GM18526 (cell line): Measurements from ENCODE around the gene VWA5B2.
A peak's percentile ranks its signal among the peaks of the same experiment; 100 is the strongest.

Experiments
- POLR2A ChIP-seq: IDR thresholded peaks from 3 replicates; pipeline ENCODE4 v1.6.1; 2011; ENCODE audit not compliant: insufficient read length; ENCODE audit errors: extremely low read depth

Gene VWA5B2

DNA sequence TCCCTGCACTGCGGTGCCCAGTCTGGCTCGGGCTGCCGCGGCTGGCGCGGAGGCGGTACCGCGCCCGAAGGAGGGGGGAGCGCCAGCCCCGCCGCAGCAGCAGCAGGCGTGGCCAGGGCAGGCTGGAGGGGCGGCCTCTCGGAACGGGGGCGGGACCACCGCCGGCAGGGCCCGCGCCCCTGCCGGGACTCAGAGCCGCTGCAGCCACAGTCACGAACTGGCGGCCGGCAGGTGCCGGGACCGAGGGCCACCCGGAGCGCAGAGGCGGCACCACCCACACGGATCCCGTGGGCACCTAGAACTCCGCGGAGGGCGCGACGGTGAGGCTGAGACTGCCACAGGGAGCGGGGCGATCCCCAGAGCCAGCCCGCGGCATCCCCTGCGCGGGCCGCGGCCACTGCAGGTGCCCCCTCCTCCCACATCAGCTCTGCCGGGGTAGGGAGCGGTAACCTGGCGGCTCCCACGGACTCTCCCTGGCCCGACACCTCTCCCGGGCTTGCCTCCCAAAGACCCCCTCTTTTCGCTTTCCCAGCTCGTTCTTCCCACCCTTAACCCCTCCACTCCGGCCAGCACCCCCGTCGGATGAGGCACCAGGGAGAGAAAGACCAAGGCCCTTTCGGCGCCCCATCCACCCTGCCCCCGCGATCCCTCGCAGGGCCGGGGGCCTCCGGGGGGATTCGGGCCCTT lies at the start of gene VWA5B2:
TSS of gene VWA5B2 (plus strand) at position 192 of the 687 bp plus-strand sequence. CDS start 944 bp downstream, outside the sequence.
- no peak for TF ChIP-seq POLR2A

DNA sequence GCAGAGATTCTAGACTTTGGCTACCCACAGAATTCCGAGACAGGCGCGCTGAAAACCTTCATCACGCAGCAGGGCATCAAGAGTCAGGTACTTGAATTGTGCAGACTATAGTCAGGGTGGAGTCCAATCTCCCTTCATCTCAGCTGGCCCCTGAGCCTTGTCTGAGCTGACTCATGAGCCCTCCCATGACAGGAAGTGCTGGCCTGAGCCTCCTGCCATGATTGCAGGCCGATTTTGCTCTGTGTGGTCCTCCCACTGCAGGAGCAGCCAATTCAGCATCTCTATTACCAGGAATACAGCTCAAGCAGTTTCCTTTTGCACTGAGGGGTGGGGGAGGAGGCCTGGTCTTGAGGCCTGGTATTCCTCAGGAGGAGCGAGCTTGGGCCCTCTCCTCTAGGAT lies 49.2 kb upstream of the VWA5B2 start:
- no peak for TF ChIP-seq POLR2A

DNA sequence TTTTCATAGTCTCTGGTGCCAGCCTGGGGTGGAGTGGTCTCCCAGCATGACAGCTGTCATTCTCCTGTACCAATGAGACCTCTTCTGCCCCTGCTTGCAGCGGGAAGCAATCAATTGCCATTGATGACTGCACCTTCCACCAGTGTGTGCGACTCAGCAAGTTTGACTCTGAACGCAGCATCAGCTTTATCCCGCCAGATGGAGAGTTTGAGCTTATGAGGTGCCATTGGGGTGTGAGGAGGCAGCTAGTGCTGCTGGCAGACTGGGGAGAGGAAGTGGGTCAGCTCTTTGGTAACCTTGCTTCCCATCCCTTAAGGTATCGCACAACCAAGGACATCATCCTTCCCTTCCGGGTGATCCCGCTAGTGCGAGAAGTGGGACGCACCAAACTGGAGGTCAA lies 47.8 kb upstream of the VWA5B2 start:
- TF ChIP-seq POLR2A, result no peak

DNA sequence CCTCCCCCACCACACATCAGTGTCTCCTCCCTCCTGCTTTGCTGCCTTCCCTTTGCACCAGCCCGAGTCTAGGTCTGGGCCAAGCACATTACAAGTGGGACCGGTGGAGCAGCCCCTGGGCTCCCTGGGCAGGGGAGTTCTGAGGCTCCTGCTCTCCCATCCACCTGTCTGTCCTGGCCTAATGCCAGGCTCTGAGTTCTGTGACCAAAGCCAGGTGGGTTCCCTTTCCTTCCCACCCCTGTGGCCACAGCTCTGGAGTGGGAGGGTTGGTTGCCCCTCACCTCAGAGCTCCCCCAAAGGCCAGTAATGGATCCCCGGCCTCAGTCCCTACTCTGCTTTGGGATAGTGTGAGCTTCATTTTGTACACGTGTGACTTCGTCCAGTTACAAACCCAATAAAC lies 45.7 kb upstream of the VWA5B2 start:
- no peak for TF ChIP-seq POLR2A

DNA sequence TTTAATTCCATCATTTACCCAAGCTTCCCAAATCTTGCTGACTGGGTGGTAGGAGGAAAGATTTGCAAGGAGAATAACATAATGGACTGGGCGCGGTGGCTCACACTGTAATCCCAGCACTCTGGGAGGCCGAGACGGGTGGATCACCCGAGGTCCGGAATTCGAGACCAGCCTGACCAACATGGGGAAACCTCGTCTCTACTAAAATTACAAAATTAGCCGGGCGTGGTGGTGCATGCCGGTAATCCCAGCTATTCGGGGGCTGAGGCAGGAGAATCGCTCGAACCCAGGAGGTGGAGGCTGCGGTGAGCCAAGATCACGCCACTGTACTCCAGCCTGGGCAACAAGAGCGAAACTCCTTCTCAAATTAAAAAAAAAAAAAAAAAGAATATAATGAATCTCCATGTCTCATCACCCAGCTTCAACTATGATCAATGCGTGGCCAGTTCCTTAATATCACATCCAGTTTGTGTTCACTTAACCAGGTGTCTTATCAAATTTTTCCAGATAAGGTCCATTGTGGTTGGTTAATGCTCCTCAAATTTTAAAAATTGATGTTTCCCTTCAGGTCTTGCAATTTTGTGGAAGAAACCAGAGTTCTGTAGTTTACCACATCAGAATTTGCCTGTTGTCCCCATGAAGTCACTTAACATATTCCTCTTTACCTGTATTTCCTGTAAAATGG lies 44.7 kb upstream of the VWA5B2 start:
- no peak for TF ChIP-seq POLR2A

DNA sequence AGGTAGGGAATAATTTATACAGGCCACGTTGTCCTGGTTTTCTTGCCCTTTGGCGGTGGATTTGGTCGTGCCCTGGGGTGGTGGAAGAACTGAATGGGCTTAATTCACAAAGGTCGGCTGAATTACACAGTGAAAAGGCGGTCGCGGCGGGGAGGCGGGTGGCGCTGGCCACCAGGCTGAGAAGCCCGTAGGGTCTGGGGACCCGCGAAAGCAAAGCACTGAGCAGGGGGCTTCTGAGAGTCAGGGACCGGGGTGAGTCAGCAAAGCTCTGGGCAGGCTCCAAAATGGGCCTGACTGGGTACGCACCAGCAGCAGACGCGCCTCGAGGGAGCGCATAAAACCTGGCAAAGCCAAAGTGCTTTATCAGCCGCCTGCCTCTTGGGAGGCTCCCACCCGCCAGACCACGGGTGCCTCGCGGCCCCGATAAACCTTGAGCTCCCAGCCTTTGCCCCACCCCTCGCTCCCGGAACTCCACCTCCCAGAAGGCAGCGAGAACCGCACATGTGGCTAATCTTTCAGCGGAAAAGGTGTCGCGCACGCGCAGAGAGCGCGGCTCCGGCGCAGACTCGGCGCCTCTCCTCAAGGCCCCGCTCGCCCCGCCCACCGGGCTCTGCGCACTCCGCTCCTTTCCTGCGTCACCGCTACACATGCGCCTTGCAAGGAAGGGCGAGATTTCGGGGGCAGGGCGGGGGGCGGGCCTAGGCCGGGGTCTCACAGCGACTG lies 43.8 kb upstream of the VWA5B2 start:
- peak; percentile 72 for TF ChIP-seq POLR2A

DNA sequence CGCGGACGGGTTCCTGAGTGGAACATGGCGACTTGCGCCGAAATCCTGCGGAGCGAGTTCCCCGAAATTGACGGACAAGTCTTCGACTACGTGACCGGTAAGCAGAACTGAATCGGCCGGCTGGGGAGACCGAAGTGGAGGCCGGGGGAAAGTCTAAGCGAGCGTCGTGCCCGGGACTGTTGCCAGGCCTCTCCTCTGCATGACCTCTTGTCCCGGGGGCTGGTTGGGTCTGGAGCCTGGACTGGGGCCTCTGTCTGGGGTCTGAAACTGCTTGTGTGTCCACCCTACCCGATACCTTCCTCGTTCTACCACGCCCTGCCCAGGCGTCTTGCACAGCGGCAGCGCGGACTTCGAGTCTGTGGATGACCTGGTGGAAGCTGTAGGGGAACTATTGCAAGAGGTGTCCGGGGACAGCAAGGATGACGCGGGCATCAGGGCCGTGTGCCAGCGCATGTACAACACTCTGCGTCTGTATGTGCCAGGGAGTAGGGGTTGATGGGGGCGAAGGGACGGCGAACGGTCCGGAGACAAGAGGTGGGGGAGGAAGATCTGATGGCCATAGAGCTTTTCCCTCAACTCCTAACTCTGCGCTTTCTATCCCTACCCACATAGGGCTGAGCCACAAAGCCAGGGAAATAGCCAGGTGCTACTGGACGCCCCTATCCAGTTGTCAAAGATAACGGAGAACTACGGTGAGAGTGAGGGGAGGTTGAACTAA lies 43.0 kb upstream of the VWA5B2 start, which contains the start of gene ABCF3:
TSS of gene ABCF3 (plus strand) at position 16 of the 718 bp plus-strand sequence. CDS start at position 25, 9 bp downstream.
- peak; percentile 45 for TF ChIP-seq POLR2A

DNA sequence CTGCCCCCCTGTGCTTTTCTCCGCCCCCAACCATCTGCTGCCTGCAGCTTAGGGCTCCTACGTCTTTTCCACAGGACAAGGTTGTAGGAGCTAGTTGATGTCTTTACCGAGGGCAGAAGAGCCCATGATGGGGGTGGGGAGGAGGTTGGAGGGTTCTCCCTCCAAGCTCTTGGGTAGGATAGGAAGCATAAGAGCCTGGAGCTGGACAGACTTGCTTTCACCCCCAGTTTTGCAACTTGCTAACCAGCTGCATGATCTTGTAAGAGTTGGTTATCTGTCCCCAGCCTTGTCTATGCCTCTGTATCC lies 42.5 kb upstream of the VWA5B2 start:
- TF ChIP-seq POLR2A, result no peak

DNA sequence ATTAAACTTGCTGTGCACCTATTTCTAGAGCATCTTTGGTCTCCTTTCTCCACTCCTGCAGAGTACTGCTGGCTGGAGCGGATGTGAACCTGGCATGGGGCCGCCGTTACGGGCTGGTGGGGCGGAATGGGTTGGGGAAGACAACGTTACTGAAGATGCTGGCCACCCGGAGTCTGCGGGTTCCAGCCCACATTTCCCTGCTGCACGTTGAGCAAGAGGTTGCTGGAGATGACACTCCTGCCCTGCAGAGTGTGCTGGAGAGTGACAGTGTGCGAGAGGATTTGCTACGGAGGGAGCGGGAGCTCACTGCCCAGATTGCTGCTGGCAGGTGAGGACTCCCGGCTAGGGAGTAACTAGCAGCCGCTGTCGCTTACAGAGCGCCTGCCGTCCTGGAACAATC lies 41.3 kb upstream of the VWA5B2 start:
- no peak for TF ChIP-seq POLR2A

DNA sequence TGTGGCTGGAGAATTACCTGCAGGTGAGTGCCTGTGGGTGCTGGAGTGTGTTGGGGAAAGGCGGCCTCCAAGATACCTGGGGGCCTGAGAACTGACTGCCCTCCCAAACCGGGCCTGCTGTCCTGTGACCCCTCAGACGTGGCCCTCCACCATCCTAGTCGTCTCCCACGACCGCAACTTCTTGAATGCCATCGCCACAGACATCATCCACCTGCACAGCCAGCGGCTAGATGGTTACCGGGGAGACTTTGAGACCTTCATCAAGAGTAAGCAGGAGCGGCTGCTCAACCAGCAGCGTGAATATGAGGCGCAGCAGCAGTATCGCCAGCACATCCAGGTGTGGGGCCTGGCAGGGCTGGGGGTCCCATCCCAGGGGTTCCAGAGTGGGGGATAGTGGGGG lies 40.0 kb upstream of the VWA5B2 start:
- TF ChIP-seq POLR2A, result no peak

DNA sequence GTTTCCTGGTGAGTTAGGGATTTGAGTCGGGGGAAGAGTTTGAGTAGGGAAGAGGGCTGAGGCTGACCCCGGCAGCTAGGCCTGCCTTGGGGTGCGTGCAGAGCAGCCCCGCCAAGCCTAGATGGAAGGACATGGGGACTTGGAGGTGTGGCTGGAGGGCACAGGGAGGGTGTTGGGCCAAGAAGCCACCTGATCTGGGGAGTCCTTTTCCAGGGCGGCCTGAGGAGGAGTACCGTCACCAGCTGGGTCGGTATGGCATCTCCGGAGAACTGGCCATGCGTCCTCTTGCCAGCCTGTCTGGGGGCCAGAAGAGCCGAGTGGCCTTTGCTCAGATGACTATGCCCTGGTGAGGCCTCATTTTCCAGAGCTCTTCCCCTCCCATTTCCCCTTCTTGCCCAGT lies 36.5 kb upstream of the VWA5B2 start:
- TF ChIP-seq POLR2A, result no peak

DNA sequence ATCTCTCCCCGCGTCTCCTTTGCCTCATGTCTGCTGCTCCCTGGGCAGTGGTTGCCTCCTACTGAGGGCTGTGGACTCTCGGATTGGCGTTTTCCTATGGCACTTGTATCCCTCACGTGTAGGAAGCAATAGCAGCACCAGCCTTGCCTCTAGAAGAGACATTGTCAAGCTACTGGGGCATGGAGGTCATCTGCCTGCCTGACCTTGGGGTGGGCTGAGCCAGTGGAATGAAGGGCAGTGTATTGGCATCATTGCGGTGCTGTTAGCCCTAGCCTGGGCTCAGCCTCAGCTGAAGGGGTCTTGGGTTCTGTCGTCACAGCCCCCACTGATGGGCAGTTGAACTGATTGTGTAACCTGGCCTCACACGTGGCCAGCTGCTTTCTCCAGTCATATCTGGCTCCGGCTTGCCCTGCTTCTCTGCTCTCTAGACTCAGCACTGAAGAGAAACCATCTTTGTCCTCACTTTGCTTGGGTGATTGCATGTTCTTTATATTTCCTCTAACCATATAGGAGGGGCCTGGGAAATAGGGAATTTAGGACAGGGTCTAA lies 35.3 kb upstream of the VWA5B2 start:
- no peak for TF ChIP-seq POLR2A

DNA sequence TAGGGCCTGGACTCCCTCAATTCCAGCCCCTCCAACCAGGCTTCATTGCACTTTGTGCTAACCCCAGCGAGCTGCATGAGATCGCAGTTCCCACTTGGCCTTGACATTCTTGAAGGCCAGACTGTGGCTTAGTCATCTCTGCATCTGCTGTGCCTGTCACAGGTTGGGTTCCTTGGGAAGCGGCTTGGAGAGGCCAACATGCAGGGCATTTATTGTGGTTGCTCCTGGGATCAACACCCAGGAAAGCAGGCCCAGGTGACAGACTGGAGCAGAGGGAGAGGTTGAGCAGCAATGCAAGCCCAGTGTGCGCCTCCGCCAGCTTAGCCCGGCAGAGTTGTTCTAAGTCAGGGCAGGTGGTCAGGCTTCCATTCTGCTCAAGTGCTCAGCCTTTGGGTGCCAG lies 32.8 kb upstream of the VWA5B2 start:
- no peak for TF ChIP-seq POLR2A

DNA sequence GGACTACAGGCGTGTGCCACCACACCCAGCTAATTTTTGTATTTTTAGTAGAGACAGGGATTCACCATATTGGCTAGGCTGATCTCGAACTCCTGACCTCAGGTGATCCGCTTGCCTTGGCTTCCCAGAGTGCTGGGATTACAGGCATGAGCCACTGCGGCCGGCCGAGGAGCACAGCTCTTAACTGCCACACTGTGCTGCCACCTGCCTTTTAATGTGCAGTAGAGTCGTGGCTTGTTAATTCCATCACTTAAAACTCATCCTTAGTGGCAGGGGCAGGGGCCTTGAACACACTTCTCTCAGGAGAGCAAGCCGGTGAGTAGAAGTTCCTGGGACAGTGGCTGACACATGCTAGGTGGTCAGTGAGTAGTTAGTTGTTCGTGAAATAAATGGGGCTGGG lies 30.9 kb upstream of the VWA5B2 start:
- TF ChIP-seq POLR2A, result no peak

DNA sequence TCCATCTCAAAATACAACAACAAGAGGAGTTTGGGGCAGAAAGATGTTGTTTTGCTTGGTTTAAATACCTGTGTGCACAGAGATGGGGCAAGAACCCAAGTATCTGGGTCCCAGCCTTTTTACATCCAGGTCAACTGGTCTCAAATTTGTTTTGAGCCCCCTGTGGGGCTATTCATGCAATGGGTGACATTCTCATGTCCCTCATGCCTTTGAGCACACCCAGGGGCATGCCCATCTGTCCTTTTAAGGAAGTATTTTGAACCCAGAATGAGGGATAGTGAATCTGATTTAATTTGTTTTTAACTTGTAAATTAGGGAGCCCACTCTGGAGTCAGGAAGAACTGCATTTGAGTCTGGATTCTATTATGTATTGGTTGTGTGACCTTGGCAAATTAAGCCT lies 28.6 kb upstream of the VWA5B2 start:
- TF ChIP-seq POLR2A, result no peak
